Fibroblast of mammary gland (primary cell): Measurements from ENCODE around the gene YTHDC1.
A peak's percentile ranks its signal among the peaks of the same experiment; 100 is the strongest.

ENCODE experiments used
- DNase-seq: peaks from one replicate; pipeline ENCODE4 v3.0.0-alpha.2; 2010; ENCODE audit warnings: low read depth
- H3K4me3 ChIP-seq: 2 replicates; pipeline ENCODE4 v1.5.1; 2011; ENCODE audit warnings: low read depth, mild to moderate bottlenecking, low read length, moderate library complexity; ENCODE audit not compliant: control insufficient read depth
- CTCF ChIP-seq: conservative IDR thresholded peaks from 2 replicates; pipeline ENCODE4 v1.5.1; 2011; ENCODE audit warnings: low read depth, low read length, inconsistent platforms; ENCODE audit not compliant: control insufficient read depth, insufficient read depth

The YTHDC1 gene

GRCh38 chr4:68271851-68272357, 78.0 kb downstream of the YTHDC1 start:
- peak overlapping the region; percentile 23 for H3K4me3 ChIP-seq
- DNase-seq: peak; percentile 65
- peak; percentile 68 for TF ChIP-seq CTCF

- DNase-seq: peak; percentile 20
- no peak overlapping the region for H3K4me3 ChIP-seq
- TF ChIP-seq CTCF: no peak
Measured at GRCh38 chr4:68267433-68267944, 82.4 kb downstream of the YTHDC1 start.

GRCh38 chr4:68264875-68265565, 84.9 kb downstream of the YTHDC1 start:
- TF ChIP-seq CTCF: no peak
- no peak overlapping the region for H3K4me3 ChIP-seq
- no peak for DNase-seq
